Adipocyte (in vitro differentiated cells): Measurements from ENCODE around the gene DAZAP1.
A peak's percentile ranks its signal among the peaks of the same experiment; 100 is the strongest.
"Not testable (repeated sequence)": the region's sequence is repeated elsewhere in the genome, so short reads cannot be mapped to it uniquely, and the experiment has no call there.

ENCODE experiments used
- DNase-seq: peaks from one replicate; pipeline ENCODE4 v3.0.0-alpha.2; 2015; ENCODE audit warnings: low read depth
- H3K27me3 ChIP-seq: replicated peaks from 2 replicates; pipeline ENCODE4 v1.7.0; 2013; ENCODE audit warnings: mild to moderate bottlenecking, low read length, moderate library complexity; ENCODE audit not compliant: control insufficient read depth, insufficient read depth
- H3K36me3 ChIP-seq: 2 replicates; pipeline ENCODE4 v1.7.0; 2013; ENCODE audit warnings: low read length, mild to moderate bottlenecking, moderate library complexity; ENCODE audit not compliant: control insufficient read depth, insufficient read depth, severe bottlenecking
- H3K4me1 ChIP-seq: 2 replicates; pipeline ENCODE4 v1.7.0; 2013; ENCODE audit warnings: mild to moderate bottlenecking, low read length, moderate library complexity; ENCODE audit not compliant: control insufficient read depth, insufficient read depth
- H3K4me3 ChIP-seq: 2 replicates; pipeline ENCODE4 v1.7.0; 2013; ENCODE audit warnings: mild to moderate bottlenecking, low read length, moderate library complexity
- H3K9ac ChIP-seq: 2 replicates; pipeline ENCODE4 v1.7.0; 2013; ENCODE audit warnings: mild to moderate bottlenecking, low read length, moderate library complexity
- H3K9me3 ChIP-seq: 2 replicates; pipeline ENCODE4 v1.7.0; 2013; ENCODE audit warnings: mild to moderate bottlenecking, low read length, moderate library complexity; ENCODE audit not compliant: control insufficient read depth

Gene DAZAP1

DNA sequence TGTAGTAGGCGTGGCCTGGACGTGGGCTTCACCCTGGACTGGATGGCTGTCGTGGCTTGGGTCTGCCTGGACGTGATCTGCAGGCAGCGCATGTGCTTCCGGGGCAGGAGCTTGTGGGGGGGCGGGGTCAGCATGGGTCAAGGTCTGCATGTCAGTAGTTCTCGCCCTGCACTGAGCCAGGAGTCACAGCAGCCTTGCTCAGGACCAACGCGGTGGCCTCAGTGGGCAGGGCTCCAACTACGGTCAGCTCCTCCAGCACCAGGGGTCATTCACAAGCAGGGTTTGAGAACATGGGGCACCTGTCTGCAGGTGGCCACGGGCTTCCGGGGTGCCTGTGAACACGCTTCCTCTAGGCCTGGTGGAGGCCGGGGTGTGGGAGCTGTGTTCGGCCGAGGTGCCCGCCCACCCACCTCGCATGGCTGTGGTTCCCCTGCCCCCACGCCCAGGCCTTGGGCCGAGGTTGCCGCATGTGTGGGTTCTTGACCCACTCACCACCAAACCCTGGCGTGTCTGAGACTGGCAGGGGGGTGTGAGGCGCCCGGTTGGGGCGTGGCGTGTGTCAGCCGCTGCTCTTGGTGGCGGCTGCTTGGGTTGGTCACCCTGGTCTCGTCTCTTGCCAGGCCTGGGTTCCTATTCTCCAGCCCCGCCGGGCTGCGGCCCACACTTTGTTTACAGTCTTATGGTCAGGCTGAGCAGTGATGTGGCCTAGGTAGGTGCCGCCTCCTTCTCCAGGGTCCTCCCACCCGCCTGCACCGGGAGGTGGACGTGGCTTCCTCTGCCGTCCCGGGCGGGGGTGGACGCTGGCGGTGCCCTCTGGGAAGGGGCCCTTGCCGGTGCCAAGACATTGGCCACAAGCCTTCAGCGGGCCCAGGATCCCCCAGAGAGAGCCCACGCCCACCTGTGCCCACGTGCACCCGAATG lies 26.0 kb downstream of the DAZAP1 start:
- Histone ChIP-seq H3K27me3 (no peaks in the 10 kb centered on the region), H3K9ac (no peak overlapping the region), H3K4me1 (no peaks in the 10 kb centered on the region), H3K4me3 (no peak overlapping the region), H3K36me3 (peaks cover 56% of the 10 kb centered on the region), H3K9me3 (no peaks in the 10 kb centered on the region)
- no peak for DNase-seq

DNA sequence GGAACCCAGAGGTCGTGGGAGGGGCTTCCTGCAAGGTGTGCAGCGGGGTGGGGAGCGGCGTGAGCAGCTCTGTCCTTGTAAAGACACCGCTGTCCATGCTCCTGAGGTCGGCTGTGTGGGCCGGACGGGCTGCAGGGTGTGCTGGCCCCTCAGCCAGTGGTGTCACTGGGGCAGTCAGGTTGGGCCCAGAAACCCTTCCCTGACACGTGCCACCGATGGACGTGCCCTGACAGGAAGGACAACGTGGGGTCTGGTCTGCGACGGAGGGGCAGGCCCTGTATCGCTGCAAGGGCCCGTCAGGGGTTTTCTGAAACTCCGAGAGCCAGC lies 26.6 kb downstream of the DAZAP1 start:
- no peaks in the 10 kb centered on the region for H3K9me3 ChIP-seq
- H3K9ac ChIP-seq: no peak overlapping the region
- DNase-seq: no peak
- no peak overlapping the region for H3K4me3 ChIP-seq
- no peaks in the 10 kb centered on the region for H3K27me3 ChIP-seq
- H3K4me1 ChIP-seq: no peaks in the 10 kb centered on the region
- peaks cover 50% of the 10 kb centered on the region for H3K36me3 ChIP-seq

DNA sequence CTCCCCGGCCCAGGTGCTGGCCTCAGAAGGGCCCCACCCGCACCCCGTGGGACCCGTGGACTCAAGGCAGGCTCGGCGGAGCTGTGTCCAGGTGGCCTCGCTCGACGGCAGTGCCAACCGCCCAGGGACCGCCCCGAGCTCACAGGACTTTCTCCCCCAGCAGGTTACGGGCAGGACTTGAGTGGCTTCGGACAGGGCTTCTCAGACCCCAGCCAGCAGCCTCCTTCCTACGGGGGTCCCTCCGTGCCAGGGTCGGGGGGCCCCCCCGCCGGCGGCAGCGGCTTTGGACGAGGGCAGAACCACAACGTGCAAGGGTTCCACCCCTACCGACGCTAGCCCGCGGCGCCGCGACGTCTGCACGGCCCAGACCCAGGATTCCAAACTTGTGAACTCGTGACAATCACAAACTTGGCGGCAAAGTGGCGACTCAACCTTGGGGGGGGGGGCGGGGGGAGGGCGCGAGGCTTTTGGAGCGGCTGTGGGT lies 27.2 kb downstream of the DAZAP1 start:
- Histone ChIP-seq H3K4me1 (peaks cover 3% of the 10 kb centered on the region), H3K27me3 (no peaks in the 10 kb centered on the region), H3K9ac (no peak overlapping the region), H3K36me3 (peaks cover 46% of the 10 kb centered on the region), H3K4me3 (no peak overlapping the region), H3K9me3 (no peaks in the 10 kb centered on the region)
- no peak for DNase-seq

DNA sequence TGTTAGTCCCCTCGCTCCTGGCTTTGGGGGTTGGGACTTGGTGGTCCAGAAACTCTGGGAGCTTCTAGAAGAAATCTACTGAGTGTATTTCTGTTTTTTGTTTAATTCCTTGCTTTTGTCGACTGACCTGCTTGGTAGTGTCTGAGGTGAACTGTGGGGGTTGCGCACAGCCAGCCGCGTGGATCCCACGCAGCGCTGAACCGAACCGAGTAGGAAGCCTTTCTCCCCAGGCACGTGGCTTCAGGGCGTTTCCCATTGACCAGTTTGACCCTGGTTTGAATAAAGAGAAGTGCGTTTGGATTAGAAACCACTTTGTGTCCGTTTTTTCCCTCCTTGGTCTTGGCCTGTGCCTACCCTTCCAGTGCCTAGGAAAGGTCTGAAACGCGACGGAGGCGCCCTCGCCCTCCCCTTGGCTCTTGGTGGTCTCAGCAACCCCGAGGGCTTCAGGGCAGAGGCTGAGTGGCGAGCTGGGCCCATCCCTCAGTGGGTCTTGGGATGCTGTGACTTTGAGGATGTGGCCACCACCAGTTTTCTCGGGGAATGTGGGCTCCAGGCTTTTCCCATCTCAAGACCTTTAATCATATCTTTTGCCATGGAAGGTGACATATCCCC lies 28.1 kb downstream of the DAZAP1 start:
- peaks cover 51% of the 10 kb centered on the region for H3K36me3 ChIP-seq

GRCh38 chr19:1437609-1438008 lies 30.2 kb downstream of the DAZAP1 start:
- no peaks in the 10 kb centered on the region for H3K27me3 ChIP-seq
- H3K4me3 ChIP-seq: peak overlapping the region; percentile 88
- peaks cover 17% of the 10 kb centered on the region for H3K4me1 ChIP-seq
- H3K36me3 ChIP-seq: peaks cover 59% of the 10 kb centered on the region
- DNase-seq: no peak
- no peaks in the 10 kb centered on the region for H3K9me3 ChIP-seq
- peak overlapping the region; percentile 67 for H3K9ac ChIP-seq

More for the DNA sequence above, 28.1 kb downstream of the DAZAP1 start:
- H3K27me3 ChIP-seq: no peaks in the 10 kb centered on the region
- DNase-seq: no peak
- H3K9me3 ChIP-seq: no peaks in the 10 kb centered on the region
- no peak overlapping the region for H3K4me3 ChIP-seq
- peaks cover 11% of the 10 kb centered on the region for H3K4me1 ChIP-seq
- H3K9ac ChIP-seq: no peak overlapping the region

- peak within 1 kb of the TSS; percentile 94 for H3K9ac ChIP-seq
- peak; percentile 98 for DNase-seq
- H3K36me3 ChIP-seq: peaks cover 58% of the 10 kb centered on the region
- H3K4me1 ChIP-seq: peaks cover 17% of the 10 kb centered on the region
- H3K9me3 ChIP-seq: no peaks in the 10 kb centered on the region
- H3K27me3 ChIP-seq: no peaks in the 10 kb centered on the region
- peak within 1 kb of the TSS; percentile 88 for H3K4me3 ChIP-seq
These were observed 30.9 kb downstream of the DAZAP1 start, which contains the start of gene RPS15 for GRCh38 chr19:1438035-1438932. TSS of gene RPS15 (plus strand) at chr19:1438396. CDS start at chr19:1438426, 30 bp downstream.

DNA sequence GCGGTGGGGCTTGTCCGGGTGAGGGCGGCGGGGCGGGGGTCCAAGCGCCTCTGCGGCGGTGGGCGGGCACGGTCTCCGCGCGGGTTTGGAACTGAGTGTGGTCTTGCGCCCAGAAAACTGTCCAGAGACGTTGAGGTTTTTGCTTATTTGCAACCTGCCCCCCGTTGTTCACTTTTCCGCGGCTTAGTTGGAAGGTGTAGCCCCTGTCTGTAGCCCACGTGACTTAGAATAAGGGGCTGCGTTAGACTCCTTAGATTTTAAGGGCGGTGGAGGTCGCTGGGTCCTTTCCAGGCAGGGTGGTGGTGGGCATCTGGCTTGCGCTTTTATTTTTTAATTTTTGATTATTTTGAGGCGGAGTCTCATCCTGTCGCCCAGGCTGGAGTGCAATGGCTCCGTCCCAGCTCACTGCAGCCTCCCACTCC lies 31.6 kb downstream of the DAZAP1 start:
- Histone ChIP-seq H3K4me1 (peaks cover 17% of the 10 kb centered on the region), H3K4me3 (peak overlapping the region; percentile 88), H3K9me3 (no peaks in the 10 kb centered on the region), H3K27me3 (no peaks in the 10 kb centered on the region), H3K36me3 (peaks cover 52% of the 10 kb centered on the region), H3K9ac (peak overlapping the region; percentile 94)
- DNase-seq: no peak

DNA sequence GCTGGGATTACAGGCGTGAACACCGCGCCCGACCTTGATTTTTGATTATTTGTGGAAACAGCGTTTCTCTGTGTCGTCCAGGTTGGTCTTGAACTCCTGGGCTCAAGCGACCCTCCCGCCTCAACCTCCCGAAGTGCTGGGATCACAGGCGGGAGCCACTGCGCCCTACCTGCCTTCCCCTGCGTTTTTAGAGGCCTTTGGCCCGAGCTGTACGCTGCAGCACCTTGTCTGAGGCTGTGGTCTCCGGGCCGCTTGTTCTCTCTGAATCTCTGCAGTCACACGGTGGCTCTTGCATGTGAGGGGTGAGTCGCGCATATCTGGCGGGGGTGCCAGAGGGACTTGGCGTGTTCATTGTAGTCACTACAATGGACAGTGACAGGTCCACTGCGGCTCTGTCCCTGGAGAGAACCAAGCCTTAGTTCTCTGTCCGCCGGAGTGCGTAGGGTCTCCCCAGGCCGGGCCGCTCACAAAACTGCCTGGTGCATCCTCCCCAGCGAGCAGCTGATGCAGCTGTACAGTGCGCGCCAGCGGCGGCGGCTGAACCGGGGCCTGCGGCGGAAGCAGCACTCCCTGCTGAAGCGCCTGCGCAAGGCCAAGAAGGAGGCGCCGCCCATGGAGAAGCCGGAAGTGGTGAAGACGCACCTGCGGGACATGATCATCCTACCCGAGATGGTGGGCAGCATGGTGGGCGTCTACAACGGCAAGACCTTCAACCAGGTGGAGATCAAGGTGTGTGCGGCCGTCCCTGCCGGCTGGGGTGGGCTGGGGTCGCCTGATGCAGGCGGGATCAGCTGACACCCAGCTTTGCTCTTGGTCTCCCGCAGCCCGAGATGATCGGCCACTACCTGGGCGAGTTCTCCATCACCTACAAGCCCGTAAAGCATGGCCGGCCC lies 32.4 kb downstream of the DAZAP1 start:
- peaks cover 17% of the 10 kb centered on the region for H3K4me1 ChIP-seq
- H3K27me3 ChIP-seq, H3K9me3 ChIP-seq: not testable (repeated sequence)
- peak overlapping the region; percentile 88 for H3K4me3 ChIP-seq
- DNase-seq: peak; percentile 24
- peak overlapping the region; percentile 94 for H3K9ac ChIP-seq
- peaks cover 44% of the 10 kb centered on the region for H3K36me3 ChIP-seq

- Histone ChIP-seq H3K4me3 (no peak overlapping the region), H3K9me3 (no peaks in the 10 kb centered on the region), H3K9ac (peak overlapping the region; percentile 56), H3K27me3 (no peaks in the 10 kb centered on the region), H3K4me1 (peaks cover 19% of the 10 kb centered on the region), H3K36me3 (peaks cover 41% of the 10 kb centered on the region)
- no peak for DNase-seq
These were observed 33.0 kb downstream of the DAZAP1 start for GRCh38 chr19:1440418-1440801.

DNA sequence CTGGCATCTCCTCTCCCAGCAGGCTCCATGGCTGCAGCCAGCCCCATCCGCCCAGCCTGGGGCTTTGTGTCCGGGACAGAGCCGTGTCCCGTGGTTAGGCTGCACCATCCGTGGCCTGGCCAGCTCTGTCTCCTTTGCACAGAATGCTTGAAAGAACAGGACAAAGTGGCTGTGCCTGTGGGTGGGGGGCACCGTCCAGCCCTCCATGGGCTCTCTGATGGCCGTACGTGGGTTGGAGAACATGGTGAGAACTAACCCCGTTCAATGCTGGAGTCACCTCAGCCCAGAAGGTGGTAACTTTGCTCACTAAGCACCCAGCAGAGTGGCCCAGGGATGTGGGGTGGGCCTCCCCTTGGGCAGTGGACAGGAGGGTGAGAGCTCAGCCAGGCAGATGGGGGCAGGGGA lies 33.6 kb downstream of the DAZAP1 start:
- Histone ChIP-seq H3K9ac (peak overlapping the region; percentile 56), H3K27me3 (no peaks in the 10 kb centered on the region), H3K4me3 (no peak overlapping the region), H3K4me1 (peaks cover 21% of the 10 kb centered on the region), H3K36me3 (peaks cover 38% of the 10 kb centered on the region), H3K9me3 (no peaks in the 10 kb centered on the region)
- DNase-seq: no peak
